Stimulated activated CD8-positive, alpha-beta memory T cell treated with anti-CD3 and anti-CD28 coated beads, Interleukin-2, amount 100 ng/mL, for 48 hours (primary cell): ENCODE data around the gene TMEM179B.

ENCODE experiments used
- DNase-seq, 2 donors: peaks; one replicate each; pipeline ENCODE4 v3.0.0-alpha.2; 2020; ENCODE audit warnings: low read depth in 2 of 2

The TMEM179B gene

GRCh38 chr11:62832336-62833234 lies 45.4 kb downstream of the TMEM179B start, which contains the start of gene TEX54:
Gene TEX54 (minus strand): TSS chr11:62832841.
- no peak for DNase-seq

GRCh38 chr11:62835336-62835735 lies 48.1 kb downstream of the TMEM179B start:
- DNase-seq: no peak

- peak; percentile 79 to 90 for DNase-seq
Measured at GRCh38 chr11:62839050-62839945, 52.1 kb downstream of the TMEM179B start, which contains the start of gene WDR74. Gene WDR74 (minus strand): TSS chr11:62839590. CDS start chr11:62839570, 20 bp downstream.
